Activated CD4-positive, alpha-beta T cell treated with anti-CD3 and anti-CD28 coated beads, Interleukin-2, amount 50 U/mL, for 1 hour (primary cell): ENCODE results near the gene PI4KA.
"Not testable (repeated sequence)": the region's sequence is repeated elsewhere in the genome, so short reads cannot be mapped to it uniquely, and the experiment has no call there.

Source experiments
- DNase-seq: peaks from one replicate; pipeline ENCODE4 v3.0.0-alpha.2; 2020

Gene PI4KA

DNA sequence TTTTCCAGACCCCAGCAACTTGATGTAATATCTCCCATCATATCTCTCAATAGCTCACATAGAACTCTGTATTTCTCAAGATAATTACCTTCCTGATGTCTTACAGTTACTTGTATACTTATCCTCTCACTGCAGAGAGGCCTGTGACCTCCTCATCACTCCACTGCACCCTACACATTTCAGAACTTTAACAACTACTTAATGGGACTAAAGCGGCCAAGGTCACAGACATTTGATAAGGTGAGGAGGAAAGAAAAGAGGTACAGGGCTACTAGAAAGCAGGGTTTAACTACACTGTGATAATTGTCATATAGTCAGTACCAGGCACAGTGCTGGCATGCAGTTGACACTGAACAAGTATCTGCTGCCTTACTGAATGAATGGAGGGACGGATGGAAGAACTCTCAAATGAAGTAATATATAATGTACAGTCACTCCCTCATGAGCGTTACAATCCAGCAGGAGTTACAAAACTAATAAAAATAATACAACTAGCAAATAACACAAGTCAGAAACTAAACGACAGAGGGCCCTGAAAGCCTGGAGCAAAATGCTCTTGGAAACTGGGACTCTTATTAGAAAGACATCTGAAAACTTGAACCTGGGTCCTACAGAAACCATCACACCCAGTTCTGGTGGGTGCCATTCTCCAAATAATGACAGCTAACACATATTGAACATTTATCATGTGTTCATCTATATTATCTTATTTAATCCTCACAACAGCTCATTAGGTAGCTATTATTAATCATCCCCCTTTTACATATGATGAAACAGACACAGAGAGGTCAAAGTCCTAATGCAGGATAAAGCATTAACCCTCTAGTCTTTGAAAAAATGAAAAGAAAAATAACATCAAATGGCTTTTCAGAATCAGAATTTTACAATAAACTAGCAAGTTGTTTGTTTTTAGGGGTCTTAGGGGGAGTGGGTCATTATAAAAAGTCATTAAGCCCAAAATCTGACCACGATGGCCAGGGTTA is 14.3 kb downstream of the PI4KA start:
- no peak for DNase-seq

DNA sequence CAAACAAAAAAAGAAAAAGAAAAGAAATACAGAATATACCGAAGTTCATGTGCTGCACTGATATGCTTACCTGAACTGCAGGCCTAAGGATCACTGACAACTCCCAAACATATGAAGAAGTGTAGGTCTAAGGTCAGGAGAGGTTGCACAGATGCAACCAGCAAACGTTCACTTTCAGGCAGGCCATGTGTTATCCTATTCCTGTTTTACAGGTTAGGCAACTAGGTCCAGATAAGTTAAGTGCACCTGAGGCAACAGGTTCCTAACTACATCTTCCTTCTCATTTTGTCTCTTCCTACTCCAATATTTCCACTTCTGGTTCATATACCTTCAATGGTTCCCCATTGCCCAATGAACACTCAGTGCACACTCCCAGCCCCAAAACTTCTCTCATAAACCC is 15.1 kb downstream of the PI4KA start:
- no peak for DNase-seq

DNA sequence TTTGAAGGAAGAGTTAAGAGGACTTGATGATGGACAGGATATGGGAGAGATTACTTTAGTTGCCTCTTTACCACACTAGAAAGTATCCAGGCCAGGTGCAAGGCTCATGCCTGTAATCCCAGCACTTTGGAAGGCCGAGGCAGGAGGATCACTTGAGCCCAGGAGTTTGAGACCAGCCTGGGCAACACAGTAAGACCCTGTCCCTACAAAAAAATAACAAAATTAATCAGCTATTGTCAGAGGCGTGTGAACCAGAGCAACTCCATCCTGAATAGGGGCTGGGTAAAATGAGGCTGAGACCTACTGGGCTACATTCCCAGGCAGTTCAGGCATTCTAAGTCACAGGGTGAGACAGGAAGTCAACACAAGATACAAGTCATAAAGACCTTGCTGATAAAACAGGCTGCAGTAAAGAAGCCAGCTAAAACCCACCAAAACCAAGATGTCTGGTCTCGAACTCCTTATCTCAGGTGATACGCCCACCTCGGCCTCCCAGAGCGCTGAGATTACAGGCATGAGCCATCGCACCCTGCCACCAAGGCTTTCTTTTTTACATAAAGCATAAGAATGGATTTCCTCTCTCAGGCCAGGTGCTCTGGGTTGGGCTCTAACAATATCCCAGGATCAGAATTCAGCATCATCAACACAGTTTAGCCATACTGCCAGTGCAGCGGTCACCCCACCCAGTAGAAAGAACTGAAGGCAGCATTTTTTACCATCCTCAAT is 17.8 kb downstream of the PI4KA start:
- DNase-seq: no peak

DNA sequence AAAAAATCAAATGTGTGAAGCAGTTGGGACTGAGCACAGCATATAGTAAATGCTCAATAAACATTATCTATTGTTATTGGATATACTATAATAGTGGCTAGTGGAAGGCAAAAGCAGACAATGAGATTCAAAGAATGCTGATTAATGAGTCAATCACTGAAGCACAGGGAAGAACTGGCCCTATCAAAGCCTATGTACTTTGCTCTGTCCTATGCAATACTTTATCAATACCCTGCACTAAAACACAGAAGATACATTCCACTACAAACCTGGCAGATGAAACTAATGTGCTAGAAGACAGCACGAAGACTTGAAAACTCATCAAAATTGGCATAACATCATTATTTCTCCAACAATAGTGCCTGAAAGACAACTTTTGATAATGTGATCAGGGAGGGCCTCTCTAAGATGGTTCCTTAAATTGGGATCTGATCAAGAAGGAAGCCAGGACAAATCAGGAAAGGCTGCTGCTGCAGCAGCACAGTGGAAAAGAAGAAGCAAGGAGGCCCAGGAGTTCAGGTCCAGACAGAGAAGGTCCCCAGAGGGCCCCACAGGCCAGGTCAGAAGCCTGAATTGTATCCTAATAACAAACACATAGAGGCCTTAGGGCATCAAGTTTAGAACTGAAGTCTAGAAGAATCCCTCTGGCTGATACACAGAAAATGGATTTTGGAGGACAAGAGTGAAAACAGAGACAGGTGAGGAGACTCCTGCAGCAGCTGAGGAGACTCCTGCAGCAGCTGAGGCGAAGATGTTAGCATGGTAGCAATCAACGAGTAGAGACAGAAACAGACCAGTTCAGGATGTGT is 18.6 kb downstream of the PI4KA start:
- DNase-seq: no peak

DNA sequence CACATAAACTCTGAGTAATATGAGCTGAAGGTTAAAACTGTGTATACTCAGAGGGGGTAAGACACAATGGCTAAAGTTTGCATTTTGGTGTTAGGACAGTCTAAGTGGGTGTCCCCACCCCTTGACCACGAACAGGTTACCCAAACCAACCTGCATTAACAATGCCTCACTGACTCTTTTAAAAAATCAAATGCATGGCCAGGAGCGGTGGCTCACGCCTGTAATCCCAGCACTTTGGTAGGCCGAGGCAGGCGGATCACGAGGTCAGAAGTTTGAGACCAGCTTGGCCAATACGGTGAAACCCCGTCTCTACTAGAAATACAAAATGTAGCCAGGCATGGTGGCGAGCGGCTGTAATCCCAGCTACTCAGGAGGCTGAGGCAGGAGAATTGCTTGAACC is 19.3 kb downstream of the PI4KA start:
- DNase-seq: not testable (repeated sequence)

DNA sequence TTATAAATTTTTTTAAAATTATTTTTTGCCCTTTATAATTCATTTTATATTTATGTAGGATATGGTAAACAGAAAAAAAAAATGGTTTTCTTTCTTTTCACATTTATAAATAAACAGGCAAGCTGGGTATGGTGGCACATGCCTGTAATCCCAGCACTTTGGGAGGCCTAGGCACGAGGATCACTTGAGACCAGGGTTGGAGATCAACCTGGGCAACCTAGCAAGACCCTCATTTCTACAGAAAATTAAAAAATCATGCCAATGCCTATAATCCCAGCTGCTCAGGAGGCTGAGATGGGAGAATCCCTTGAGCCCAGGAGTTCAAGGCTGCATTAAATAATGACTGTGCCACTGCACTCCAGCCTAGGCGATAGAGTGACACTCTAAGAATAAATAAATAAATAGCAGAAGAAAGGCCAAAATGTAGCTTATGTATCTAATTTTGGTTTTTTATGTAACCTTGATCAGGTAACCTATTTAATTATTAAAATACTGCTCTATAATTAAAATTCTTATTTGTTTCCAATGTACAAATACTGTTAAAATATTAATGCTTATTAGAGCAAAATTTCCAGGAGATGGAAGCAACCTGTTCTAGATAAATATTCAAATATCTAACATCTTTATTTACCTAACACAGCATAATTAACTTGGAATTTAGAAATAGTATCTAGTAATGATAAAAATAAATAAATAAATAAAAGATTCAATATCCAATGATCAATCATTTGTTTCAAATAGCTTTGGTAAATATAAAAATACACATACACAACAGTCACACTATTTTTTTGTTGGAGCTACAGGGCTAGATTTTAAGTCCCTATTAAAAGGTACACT is 21.4 kb downstream of the PI4KA start:
- no peak for DNase-seq

DNA sequence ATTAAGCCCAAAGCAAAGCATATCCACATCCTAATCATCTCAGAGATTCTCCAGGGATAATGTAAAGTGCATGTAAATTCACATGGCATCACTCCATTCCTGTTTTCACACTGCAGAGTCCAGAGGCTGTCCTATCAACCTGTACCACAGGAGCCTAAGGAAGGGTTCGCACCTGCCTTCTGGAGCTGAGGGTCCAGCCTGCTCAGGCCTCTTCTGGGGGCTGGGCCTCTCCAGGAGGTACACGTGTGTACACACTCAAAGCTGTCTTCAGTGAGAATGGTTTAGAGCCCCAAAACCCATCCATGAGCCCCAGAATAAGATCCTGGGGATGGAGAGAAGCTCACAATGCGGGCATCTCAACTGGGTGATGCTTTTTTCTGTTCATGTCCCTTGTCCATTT is 23.9 kb downstream of the PI4KA start:
- DNase-seq: no peak

DNA sequence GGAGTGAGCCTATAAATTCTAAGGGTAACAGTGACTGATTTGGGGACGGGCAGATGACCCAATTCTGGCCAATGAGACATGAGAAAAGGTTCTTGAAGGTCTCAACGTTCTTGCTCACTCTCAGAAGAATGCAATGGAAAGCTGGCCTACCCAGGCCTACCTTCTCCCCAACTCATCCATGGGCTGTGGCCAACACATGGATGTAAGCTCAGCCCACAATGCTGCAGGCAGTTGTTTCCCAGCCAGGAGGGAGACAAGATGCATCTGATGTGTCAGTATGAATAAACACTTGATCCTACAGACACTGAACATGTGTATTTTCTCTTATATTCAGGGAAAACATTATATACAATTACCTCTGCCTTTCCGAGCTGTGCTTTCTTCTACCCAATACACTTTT is 24.4 kb downstream of the PI4KA start:
- DNase-seq: no peak

DNA sequence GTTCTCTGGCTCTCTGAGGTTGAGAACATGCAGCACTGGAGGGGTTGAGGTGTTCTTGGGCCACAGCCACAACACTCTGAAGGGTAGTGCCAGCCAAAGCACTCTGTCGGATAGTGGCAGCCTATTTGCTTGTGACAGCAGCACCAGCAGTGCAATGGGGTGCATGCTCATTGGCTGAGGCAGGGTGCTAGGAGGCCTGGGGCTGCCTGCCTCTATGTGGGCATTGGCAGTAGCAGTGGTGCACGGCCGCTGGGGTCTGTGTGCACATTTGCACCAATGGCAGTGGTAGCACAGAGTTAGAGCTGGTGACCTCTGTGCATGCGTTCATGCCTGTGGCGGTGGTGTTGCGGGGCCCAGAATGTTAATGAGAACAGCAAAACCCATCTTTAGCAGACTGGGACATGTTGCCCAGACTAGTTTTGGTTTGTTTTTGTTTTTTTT is 25.4 kb downstream of the PI4KA start:
- no peak for DNase-seq

DNA sequence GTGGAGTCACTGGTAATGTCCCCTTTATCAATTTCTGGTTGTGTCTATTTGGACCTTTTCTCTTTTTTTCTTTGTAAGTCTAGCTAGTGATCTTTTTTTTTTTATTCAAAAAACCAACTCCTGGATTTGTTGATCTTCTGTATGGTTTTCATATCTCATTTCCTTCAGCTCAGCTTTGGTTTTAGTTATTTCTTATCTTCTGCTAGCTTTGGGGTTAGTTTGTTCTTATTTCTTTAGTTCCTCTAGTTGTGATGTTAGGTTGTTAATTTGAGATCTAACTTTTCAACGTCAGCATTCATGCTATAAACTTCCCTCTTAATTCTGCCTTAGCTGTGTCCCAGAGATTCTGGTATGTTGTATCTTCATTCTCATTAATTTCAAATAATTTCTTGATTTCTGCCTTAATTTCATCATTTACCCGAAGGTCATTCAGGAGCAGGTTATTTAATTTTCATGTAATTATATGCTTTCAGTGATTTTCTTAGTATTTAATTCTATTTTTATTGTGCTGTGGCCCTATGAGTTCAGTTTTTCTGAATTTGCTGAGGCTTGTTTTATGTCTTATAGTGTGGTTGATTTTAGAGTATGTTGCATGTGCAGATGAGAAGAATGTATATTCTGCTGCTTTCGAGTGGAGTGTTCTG is 29.0 kb downstream of the PI4KA start:
- DNase-seq: no peak

DNA sequence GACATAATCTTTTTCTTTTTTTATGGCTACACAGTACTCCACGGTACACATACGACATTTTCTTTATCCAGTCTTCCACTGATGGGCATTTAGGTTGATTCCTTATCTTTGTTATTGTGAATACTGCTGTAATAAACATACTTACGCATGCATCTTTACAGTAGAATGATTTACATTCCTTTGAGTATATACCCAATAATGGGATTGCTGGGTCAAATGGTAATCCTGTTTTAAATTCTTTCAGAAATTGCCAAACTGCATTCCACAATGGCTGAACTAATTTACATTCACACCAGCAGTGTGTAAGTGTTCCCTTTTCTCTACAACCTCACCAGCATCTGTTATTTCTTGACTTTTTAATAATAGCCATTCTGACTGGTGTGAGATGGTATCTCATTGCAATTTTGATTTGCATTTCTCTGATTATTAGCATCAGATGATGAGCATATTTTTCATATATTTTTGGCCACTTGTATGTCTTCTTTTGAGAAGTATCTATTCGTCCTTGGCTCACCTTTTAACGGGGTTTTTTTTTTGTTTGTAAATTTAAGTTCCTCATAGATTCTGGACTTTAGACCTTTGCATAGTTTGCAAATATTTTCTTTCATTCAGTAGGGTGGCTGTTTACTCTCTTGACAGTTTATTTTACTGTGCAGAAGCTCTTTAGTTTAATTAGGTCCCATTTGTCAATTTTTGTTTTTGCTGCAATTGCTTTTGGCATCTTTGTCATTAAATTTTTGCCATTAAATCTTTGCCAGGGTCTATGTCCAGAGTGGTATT is 32.0 kb downstream of the PI4KA start:
- not testable (repeated sequence) for DNase-seq

DNA sequence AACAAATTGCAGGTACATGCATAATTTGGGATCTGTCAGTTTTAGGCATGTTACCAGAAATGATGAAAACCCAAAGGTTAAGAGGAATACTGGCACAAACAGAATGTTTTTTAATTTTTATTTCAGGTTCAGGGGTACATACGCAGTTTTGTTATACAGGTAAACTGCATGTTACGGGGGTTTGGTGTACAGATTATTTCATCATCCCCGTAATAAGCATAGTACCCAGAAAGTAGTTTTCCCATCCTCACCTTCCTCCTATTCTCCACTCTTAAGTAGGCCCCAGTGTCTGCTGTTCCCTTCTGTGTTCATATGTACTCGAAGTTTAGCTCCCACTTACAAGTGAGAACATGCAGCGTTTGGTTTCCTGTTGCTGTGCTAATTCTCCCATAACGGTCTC is 33.0 kb downstream of the PI4KA start:
- no peak for DNase-seq

DNA sequence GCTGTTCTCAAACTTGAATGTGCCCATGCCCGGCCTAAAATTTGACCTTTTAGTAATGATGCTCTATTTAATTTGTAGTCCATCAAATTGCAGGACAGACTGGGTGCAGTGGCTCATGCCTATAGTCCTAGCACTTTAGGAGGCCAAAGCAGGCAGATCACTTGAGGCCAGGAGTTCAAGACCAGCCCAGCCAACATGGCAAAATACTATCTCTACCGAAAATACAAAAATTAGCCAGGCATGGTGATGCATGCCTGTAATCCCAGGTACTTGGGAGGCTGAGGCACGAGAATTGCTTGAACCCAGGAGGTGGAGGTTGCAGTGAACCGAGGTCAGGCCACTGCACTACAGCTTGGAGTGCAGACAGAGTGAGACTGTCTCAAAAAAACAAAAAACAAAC is 33.4 kb downstream of the PI4KA start:
- not testable (repeated sequence) for DNase-seq

DNA sequence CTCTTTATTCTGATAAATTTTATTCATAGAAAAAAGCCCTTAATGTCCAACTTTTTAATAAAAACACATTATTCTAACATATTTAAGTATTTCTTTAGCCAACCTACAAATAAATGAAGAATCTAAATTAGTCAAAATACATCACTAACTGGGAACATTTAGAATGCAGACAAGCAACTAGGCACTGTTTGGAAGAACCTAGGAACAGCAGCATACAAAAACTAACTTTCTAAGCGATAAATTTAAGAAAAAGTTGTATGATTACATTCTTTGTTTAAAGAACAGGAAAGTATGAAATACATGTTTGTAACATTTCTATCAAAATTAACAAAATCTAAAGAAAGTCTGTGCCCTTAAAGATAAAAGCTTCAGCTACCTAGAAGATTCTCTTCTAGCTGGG is 35.3 kb downstream of the PI4KA start:
- no peak for DNase-seq

DNA sequence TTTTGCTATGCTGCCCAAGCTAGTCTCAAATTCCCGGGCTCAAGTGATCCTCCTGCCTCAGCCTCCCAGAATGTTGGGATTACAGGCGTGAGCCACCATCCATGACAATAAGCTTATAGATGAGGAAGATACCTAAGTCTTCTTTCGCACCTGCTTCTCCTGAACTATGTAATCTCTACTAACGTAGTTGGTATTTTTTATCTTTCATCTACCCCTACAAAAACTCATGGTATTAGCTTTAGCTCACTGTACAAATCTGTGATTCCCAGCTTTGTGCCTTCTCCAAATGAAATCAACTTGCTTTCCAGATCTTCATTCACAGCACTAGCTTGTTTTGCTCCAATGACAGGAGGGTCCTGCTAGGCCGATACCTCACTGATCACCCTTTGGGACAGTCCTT is 36.4 kb downstream of the PI4KA start:
- no peak for DNase-seq

DNA sequence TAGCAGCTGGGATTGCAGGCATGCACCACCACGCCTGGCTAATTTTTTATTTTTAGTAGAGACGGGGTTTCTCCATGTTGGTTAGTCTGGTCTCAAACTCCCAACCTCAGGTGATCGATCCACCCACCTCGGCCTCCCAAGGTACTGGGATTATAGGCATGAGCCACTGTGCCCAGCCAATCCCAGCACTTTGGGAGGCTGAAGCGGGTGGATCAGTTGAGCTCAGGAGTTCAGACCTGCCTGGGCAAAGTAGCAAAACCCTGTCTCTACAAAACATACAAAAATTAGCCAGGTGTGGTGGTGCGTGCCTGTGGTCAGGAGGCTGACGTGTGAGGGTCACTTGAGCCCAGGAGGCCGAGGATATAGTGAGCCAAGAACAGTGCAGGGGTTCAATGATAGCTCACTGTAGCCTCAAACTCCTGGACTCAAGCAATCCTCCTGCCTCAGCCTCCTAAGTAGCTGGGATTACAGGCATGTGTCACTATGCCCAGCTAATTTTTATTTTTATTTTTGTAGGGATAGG is 36.8 kb downstream of the PI4KA start:
- not testable (repeated sequence) for DNase-seq

DNA sequence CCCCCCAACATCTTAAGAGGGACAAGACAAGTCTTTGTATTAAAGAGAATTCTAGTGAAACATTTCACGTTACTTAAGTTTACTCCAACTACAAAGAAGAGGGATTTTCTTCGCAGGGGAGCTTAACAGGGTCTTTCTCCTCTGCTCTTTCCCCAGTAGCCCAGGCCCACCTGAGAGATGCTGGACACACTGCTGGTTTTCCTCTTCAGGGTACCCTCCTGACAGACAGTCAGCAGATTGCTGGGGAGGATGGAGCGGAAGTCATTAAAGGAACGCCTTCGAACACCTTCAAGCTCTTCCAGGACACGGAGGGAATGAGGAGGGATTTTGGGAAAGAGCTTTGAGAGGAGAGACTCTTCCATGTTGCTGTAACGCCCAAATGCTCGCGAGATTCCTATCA is 39.1 kb downstream of the PI4KA start:
- no peak for DNase-seq

DNA sequence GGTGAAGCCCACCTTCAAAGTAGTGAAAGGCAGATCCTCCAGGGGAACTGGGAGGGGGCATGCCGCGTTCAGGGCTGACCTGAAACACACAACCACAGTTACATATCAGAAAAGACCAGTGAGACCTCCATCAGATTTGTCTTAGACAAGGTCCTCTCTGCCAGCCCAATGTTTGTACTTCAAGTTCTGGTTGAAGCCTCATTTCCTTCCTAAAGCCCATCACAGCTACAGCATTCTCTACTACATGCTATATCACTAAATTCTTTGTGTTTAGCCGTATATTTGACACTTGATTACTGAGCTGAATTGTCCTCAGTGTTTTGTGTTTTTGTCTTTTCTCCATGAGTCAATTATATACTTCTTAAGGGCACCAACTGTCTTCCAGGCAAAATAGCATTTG is 40.1 kb downstream of the PI4KA start:
- DNase-seq: no peak

DNA sequence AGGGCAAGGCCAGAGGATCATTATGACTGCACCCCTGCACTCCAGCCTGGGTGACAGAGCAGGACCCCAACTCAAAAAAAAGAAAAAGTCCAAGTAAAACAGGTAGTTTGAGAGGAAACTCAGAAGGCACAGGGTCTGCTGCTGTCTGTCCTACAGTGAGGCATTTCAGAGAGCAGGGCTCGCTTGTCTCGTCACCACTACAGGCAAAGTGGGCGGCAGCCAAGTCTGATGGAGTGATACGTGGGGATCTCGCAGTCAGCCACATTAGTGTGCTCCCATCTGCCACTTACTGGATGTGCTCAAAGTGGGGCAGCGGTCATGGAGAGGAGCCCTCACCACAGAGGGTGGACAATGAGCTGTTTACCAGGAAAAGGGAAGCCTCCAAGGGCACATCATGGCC is 42.1 kb downstream of the PI4KA start:
- no peak for DNase-seq

DNA sequence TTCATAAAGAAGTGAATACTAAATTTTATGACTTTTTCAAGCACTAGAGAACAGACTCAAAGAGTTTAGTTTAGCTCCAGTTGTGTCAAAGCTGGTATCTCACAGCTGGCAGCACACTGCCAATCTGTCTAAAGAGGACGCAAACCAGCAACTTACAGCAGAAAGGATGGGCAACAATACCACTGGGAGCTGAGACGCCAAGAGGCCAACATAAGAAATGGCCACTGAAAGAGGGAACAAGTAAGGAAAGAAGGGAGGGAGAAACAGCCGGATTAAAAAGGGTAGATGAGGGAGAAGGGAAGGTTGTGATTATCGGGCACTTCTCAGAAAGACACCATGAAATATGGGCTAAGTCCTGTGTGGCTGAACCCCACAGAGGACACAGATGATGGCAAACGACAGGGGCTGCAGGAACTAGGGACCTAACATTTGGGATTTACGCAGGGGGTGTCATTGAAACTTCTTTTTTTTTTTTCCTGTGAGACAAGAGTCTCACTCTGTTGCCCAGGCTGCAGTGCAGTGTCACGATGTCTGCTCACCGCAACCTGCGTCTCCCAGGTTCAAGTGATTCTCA is 43.0 kb downstream of the PI4KA start:
- no peak for DNase-seq
